Astrocyte (in vitro differentiated cells and primary cell): ENCODE measurements around the gene CCDC187. TPM values are rescaled to one million over a fixed set of nuclear protein-coding genes. Genes with fewer than 3 reads are reported as not detected.

ENCODE experiments used
- DNase-seq: peaks from one replicate; pipeline ENCODE4 v3.0.0-alpha.2; 2010; ENCODE audit warnings: low read depth
- FAIRE-seq: peaks from 2 replicates; lab custom pipeline; 2011; peaks lifted over from hg19 to GRCh38; lab: Jason Lieb, UNC
- H2AFZ ChIP-seq: 2 replicates; pipeline ENCODE4 v1.6.0; 2012; ENCODE audit warnings: low read depth, low read length, inconsistent platforms
- H3K27ac ChIP-seq: 2 replicates; pipeline ENCODE4 v1.5.1; 2011; ENCODE audit warnings: low read depth, low read length, inconsistent platforms
- H3K27me3 ChIP-seq: 2 replicates; pipeline ENCODE4 v1.6.0; 2011; ENCODE audit warnings: low read length, inconsistent platforms; ENCODE audit not compliant: insufficient read depth
- H3K36me3 ChIP-seq: 2 replicates; pipeline ENCODE4 v1.5.1; 2011; ENCODE audit warnings: low read length, inconsistent platforms; ENCODE audit not compliant: insufficient read depth
- H3K4me1 ChIP-seq: 2 replicates; pipeline ENCODE4 v1.5.1; 2011; ENCODE audit warnings: low read length, inconsistent platforms; ENCODE audit not compliant: insufficient read depth
- H3K4me2 ChIP-seq: 2 replicates; pipeline ENCODE4 v1.6.0; 2012; ENCODE audit warnings: low read length, inconsistent platforms
- H3K4me3 ChIP-seq: 2 replicates; pipeline ENCODE4 v1.5.1; 2011; ENCODE audit warnings: low read depth, mild to moderate bottlenecking, low read length, inconsistent platforms; ENCODE audit not compliant: insufficient read depth
- H3K79me2 ChIP-seq: 2 replicates; pipeline ENCODE4 v1.6.0; 2012; ENCODE audit warnings: mild to moderate bottlenecking, low read length, inconsistent platforms; ENCODE audit not compliant: insufficient read depth
- H3K9ac ChIP-seq: 2 replicates; pipeline ENCODE4 v1.6.0; 2012; ENCODE audit warnings: mild to moderate bottlenecking, low read length, inconsistent platforms
- H3K9me3 ChIP-seq: 2 replicates; pipeline ENCODE4 v1.5.1; 2012; ENCODE audit warnings: low read depth, mild to moderate bottlenecking, low read length, inconsistent platforms; ENCODE audit not compliant: insufficient read depth
- H4K20me1 ChIP-seq: 2 replicates; pipeline ENCODE4 v1.6.0; 2012; ENCODE audit warnings: low read length, inconsistent platforms; ENCODE audit not compliant: insufficient read depth
- H3K27ac Mint-ChIP-seq: one replicate; pipeline ENCODE4 v1.8.0; 2021; ENCODE audit warnings: mild to moderate bottlenecking, mixed read lengths; ENCODE audit not compliant: unreplicated experiment
- H3K27me3 Mint-ChIP-seq: one replicate; pipeline ENCODE4 v1.8.0; 2021; ENCODE audit warnings: low read depth, mixed read lengths; ENCODE audit not compliant: unreplicated experiment
- H3K36me3 Mint-ChIP-seq: one replicate; pipeline ENCODE4 v1.8.0; 2021; ENCODE audit warnings: low read depth, mixed read lengths; ENCODE audit not compliant: unreplicated experiment
- H3K4me1 Mint-ChIP-seq: one replicate; pipeline ENCODE4 v1.8.0; 2021; ENCODE audit warnings: low read depth, mixed read lengths; ENCODE audit not compliant: unreplicated experiment
- H3K4me3 Mint-ChIP-seq: one replicate; pipeline ENCODE4 v1.8.0; 2021; ENCODE audit warnings: mild to moderate bottlenecking, moderate library complexity, mixed read lengths; ENCODE audit not compliant: unreplicated experiment
- H3K9me3 Mint-ChIP-seq: one replicate; pipeline ENCODE4 v1.8.0; 2021; ENCODE audit warnings: mild to moderate bottlenecking, mixed read lengths; ENCODE audit not compliant: unreplicated experiment
- CTCF ChIP-seq: IDR thresholded peaks from 2 replicates; pipeline ENCODE4 v1.5.1; 2011; ENCODE audit warnings: low read depth, mild to moderate bottlenecking, inconsistent platforms, low read length, moderate library complexity; ENCODE audit not compliant: insufficient read depth
- EZH2 ChIP-seq: IDR thresholded peaks from 2 replicates; pipeline ENCODE4 v1.6.1; 2012; ENCODE audit warnings: mild to moderate bottlenecking, low read length, inconsistent platforms; ENCODE audit not compliant: insufficient read depth
- total RNA-seq: library from RNA; stranded (reverse); gene quantifications from 2 replicates; pipeline ENCODE4 v1.2.1, GENCODE V29; 2021

The CCDC187 gene
- total RNA-seq, 1 donor from 2014 or later = 0.09 TPM

DNA sequence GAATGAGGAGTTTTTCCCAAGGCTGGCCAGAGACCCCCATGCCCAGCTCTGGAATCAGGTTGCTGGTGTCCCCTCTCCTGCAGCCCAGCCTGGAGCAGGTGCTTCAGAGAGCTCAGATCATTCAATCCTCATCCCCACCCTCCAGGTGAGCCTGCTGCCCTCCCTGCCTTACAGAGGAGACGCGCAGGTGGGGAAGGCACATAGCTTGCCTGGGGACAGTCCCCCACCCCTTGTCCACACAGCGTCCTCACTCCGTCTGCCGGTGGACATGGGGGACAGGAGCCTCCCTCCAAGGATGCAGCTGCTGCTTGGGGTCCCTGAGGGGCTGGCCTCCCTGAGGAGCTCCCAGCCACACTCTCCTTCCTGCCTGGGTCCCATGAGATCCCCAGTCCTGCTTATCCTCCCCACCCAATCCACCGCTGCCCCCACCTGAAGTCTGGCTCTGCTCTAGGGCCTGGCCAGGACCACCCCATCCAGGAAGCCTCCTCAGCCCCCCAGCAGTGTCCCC is 41.2 kb downstream of the CCDC187 start:
- DNase-seq (no peak), FAIRE-seq (no peak)
- Histone ChIP-seq H3K9ac (no peak overlapping the region), H3K27me3 (peaks cover 2% of the 10 kb centered on the region), H3K27ac (no peak overlapping the region), H2AFZ (no peak overlapping the region), H4K20me1 (no peaks in the 10 kb centered on the region), H3K9me3 (no peaks in the 10 kb centered on the region), H3K4me2 (no peak overlapping the region), H3K4me1 (no peaks in the 10 kb centered on the region), H3K79me2 (no peaks in the 10 kb centered on the region), H3K4me3 (no peak overlapping the region), H3K36me3 (no peaks in the 10 kb centered on the region)
- Mint-ChIP-seq H3K4me3 (no peak overlapping the region), H3K4me1 (no peaks in the 10 kb centered on the region), H3K27ac (no peak overlapping the region), H3K9me3 (no peaks in the 10 kb centered on the region), H3K36me3 (no peaks in the 10 kb centered on the region), H3K27me3 (peaks cover 10% of the 10 kb centered on the region)
- TF ChIP-seq CTCF = no peak
- no peak for TF ChIP-seq EZH2

- no peak for FAIRE-seq
- Histone ChIP-seq H3K4me1 (no peaks in the 10 kb centered on the region), H3K36me3 (no peaks in the 10 kb centered on the region), H4K20me1 (no peaks in the 10 kb centered on the region), H2AFZ (no peak overlapping the region), H3K9ac (no peak overlapping the region), H3K27me3 (peaks cover 2% of the 10 kb centered on the region), H3K27ac (no peak overlapping the region), H3K9me3 (no peaks in the 10 kb centered on the region), H3K4me2 (no peak overlapping the region), H3K4me3 (no peak overlapping the region), H3K79me2 (no peaks in the 10 kb centered on the region)
- no peaks in the 10 kb centered on the region for H3K36me3 Mint-ChIP-seq
- H3K27ac Mint-ChIP-seq = no peak overlapping the region
- no peak overlapping the region for H3K4me3 Mint-ChIP-seq
- no peaks in the 10 kb centered on the region for H3K9me3 Mint-ChIP-seq
- H3K27me3 Mint-ChIP-seq = peaks cover 10% of the 10 kb centered on the region
- TF ChIP-seq EZH2 = no peak
- TF ChIP-seq CTCF = no peak
- no peaks in the 10 kb centered on the region for H3K4me1 Mint-ChIP-seq
- no peak for DNase-seq
These were observed 42.0 kb downstream of the CCDC187 start for GRCh38 chr9:136261686-136262430.

- no peak overlapping the region for H3K27ac Mint-ChIP-seq
- no peaks in the 10 kb centered on the region for H3K9me3 Mint-ChIP-seq
- H4K20me1 ChIP-seq = no peaks in the 10 kb centered on the region
- H3K27ac ChIP-seq = no peak overlapping the region
- no peak for TF ChIP-seq EZH2
- TF ChIP-seq CTCF = no peak
- H3K4me2 ChIP-seq = no peak overlapping the region
- H3K36me3 ChIP-seq = no peaks in the 10 kb centered on the region
- peaks cover 10% of the 10 kb centered on the region for H3K27me3 Mint-ChIP-seq
- H3K9ac ChIP-seq = no peak overlapping the region
- H3K4me3 Mint-ChIP-seq = no peak overlapping the region
- H3K27me3 ChIP-seq = peaks cover 2% of the 10 kb centered on the region
- H3K79me2 ChIP-seq = no peaks in the 10 kb centered on the region
- FAIRE-seq = no peak
- H3K4me3 ChIP-seq = no peak overlapping the region
- no peaks in the 10 kb centered on the region for H3K4me1 Mint-ChIP-seq
- DNase-seq = no peak
- no peak overlapping the region for H2AFZ ChIP-seq
- H3K36me3 Mint-ChIP-seq = no peaks in the 10 kb centered on the region
- no peaks in the 10 kb centered on the region for H3K4me1 ChIP-seq
- H3K9me3 ChIP-seq = no peaks in the 10 kb centered on the region
These were observed 42.9 kb downstream of the CCDC187 start for GRCh38 chr9:136260936-136261472.
